Upper lobe of right lung (tissue), 1 donor: ENCODE results near the gene GRM1. TPM values are rescaled to one million over a fixed set of nuclear protein-coding genes. Genes with fewer than 3 reads are reported as not detected.

Experiments
- ATAC-seq: fragments of 200-7000 bp; cut with Tn5 transposase; one replicate; pipeline ENCODE4 v1.9.1; 2020; ENCODE audit warnings: mild to moderate bottlenecking, moderate library complexity
- DNase-seq: peaks from one replicate; pipeline ENCODE4 v3.0.0-alpha.2; 2020
- H3K27ac ChIP-seq: fragments of 200-600 bp; one replicate; pipeline ENCODE4 v1.8.0; 2022
- H3K27me3 ChIP-seq: fragments of 200-600 bp; one replicate; pipeline ENCODE4 v1.8.0; 2022; ENCODE audit warnings: mild to moderate bottlenecking
- H3K36me3 ChIP-seq: fragments of 200-600 bp; one replicate; pipeline ENCODE4 v1.8.0; 2022
- H3K4me1 ChIP-seq: fragments of 200-600 bp; one replicate; pipeline ENCODE4 v1.8.0; 2022
- H3K4me3 ChIP-seq: fragments of 200-600 bp; one replicate; pipeline ENCODE4 v1.8.0; 2022; ENCODE audit warnings: mild to moderate bottlenecking
- H3K9me3 ChIP-seq: fragments of 200-600 bp; one replicate; pipeline ENCODE4 v1.8.0; 2022
- CTCF ChIP-seq: fragments of 200-600 bp; IDR thresholded peaks from one replicate; pipeline ENCODE4 v1.8.0; 2022; ENCODE audit warnings: antibody characterized with exemption
- intact Hi-C: fragments of 100-400 bp; cut with DNase I; formaldehyde crosslinking; loops from one replicate; pipeline ENCODE4 v1.11.0; 2022
- total RNA-seq: library from RNA; stranded (reverse); fragmentation: NEBNext Ultra II Directional; extraction: Animal tissue kit (Norgen Biotek cat#: 25700); gene quantifications from one replicate; pipeline ENCODE4 v1.2.1, GENCODE V29; 2021
- donor health status: DM: no; HTN: yes; CAD: no; lungs with severe emphysema.

The GRM1 gene
- total RNA-seq, 1 donor from 2014 or later = 0.09 TPM

DNA sequence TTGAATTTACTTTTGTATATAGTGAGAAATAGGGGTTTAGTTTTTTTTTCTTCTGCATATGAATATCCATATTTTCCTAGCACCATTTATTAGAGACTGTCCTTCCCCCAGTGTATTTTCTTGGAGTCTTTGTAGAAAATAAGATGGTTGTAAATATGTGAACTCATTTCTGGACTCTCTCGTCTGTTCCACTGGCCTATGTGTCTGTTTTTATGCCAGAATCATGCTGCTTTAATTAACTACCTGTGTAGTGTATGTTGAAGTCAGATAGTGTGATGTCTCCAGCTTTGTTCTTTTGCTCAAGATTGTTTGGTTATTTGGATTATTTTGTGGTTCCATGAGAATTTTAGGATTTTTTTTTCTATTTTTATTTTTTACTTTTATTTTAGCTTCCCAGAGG is 338.2 kb downstream of the GRM1 start:
- ATAC-seq (no peak), DNase-seq (no peak)
- no peak for TF ChIP-seq CTCF
- H3K4me3 ChIP-seq = no peak overlapping the region
- H3K4me1 ChIP-seq = no peaks in the 10 kb centered on the region
- no peak overlapping the region for H3K27ac ChIP-seq
- intact Hi-C loops = no loop called here
- H3K27me3 ChIP-seq = no peaks in the 10 kb centered on the region
- no peaks in the 10 kb centered on the region for H3K36me3 ChIP-seq
- H3K9me3 ChIP-seq = no peaks in the 10 kb centered on the region

- Histone ChIP-seq H3K9me3 (no peaks in the 10 kb centered on the region), H3K4me3 (no peak overlapping the region), H3K4me1 (no peaks in the 10 kb centered on the region), H3K27me3 (no peaks in the 10 kb centered on the region), H3K36me3 (no peaks in the 10 kb centered on the region), H3K27ac (no peak overlapping the region)
- intact Hi-C loops = no loop called here
- TF ChIP-seq CTCF = no peak
- ATAC-seq = no peak
- DNase-seq = no peak
Measured at GRCh38 chr6:146369866-146370265, 341.0 kb downstream of the GRM1 start.

DNA sequence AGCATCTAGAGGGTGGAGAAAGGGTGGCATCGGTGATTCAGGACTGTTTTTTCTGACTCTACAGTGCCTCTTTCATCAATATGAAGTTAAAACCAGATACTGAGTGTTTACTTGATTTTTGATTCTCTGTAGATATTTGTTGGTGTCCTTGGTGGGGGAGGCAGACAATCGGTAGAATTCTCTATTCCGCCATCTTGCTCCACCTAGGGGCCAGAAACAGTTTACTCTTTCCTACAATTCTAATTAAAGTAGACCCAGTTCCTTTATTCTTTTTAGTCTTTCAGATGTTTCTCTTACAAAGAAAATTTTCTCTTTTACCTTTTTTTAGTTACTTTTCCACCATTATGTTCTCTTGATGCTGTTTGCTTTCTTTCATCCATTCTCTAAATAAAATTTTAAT is 352.6 kb downstream of the GRM1 start:
- Histone ChIP-seq H3K4me3 (no peak overlapping the region), H3K9me3 (no peaks in the 10 kb centered on the region), H3K27ac (no peak overlapping the region), H3K36me3 (no peaks in the 10 kb centered on the region), H3K4me1 (no peaks in the 10 kb centered on the region), H3K27me3 (no peaks in the 10 kb centered on the region)
- intact Hi-C loops = no loop called here
- DNase-seq (no peak), ATAC-seq (no peak)
- TF ChIP-seq CTCF = no peak

DNA sequence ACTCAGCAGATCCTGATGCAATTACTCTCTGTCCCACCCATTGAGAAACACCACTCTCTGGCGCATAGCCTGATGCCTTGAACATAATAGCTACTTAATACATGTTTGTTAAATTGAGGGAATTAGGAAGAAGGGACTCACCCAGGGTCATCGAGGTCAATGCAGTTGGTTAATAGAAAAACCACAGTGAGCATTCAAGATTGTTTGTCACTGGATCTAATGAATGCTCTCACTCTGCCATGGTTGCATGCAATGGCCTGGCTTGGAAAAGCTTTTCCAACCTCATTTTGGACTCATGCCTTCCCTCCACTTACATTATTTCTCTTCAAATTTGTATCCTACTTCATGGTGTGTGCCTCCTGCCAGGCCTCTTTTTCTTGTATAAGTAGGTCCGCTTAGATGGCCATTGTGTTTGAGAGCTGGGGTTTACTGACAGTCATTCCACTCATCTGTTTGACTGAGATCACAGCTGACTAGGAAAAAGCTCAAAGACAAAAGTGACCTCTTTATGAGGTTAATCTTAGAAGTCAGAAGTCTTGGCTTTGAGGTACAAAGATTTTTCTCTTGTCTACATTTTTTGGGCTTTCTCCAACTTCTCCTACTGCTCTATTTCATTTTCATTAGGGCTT is 360.0 kb downstream of the GRM1 start:
- ATAC-seq (no peak), DNase-seq (no peak)
- H3K36me3 ChIP-seq = no peaks in the 10 kb centered on the region
- intact Hi-C loops = no loop called here
- H3K4me1 ChIP-seq = no peaks in the 10 kb centered on the region
- no peaks in the 10 kb centered on the region for H3K9me3 ChIP-seq
- TF ChIP-seq CTCF = no peak
- H3K4me3 ChIP-seq = no peak overlapping the region
- H3K27me3 ChIP-seq = no peaks in the 10 kb centered on the region
- H3K27ac ChIP-seq = no peak overlapping the region

- no peak for DNase-seq
- ATAC-seq = no peak
- no peaks in the 10 kb centered on the region for H3K36me3 ChIP-seq
- H3K9me3 ChIP-seq = no peaks in the 10 kb centered on the region
- no peaks in the 10 kb centered on the region for H3K4me1 ChIP-seq
- intact Hi-C loops = no loop called here
- no peak overlapping the region for H3K4me3 ChIP-seq
- H3K27me3 ChIP-seq = no peaks in the 10 kb centered on the region
- H3K27ac ChIP-seq = no peak overlapping the region
- no peak for TF ChIP-seq CTCF
Measured at GRCh38 chr6:146389740-146390139, 360.9 kb downstream of the GRM1 start.

DNA sequence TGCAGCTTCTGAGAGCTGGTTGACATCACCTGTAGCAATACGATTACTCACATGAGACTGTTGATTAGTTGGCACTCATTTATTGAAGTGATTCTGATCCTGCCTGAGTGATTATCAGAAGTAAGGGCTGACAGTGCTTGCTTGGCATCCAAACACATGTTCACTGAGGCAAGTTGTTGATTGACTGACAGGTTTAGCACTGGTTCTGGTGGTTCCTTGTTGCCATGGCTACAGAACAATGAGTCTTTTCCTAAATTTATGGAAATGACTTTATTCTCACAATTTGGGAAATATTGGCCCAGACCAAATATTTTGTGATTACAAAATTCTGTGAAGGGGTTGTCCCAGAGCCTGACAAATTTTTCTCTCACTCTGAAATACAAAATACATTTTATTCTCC is 368.8 kb downstream of the GRM1 start:
- Histone ChIP-seq H3K4me3 (no peak overlapping the region), H3K27me3 (no peaks in the 10 kb centered on the region), H3K4me1 (no peaks in the 10 kb centered on the region), H3K27ac (no peak overlapping the region), H3K9me3 (no peaks in the 10 kb centered on the region), H3K36me3 (no peaks in the 10 kb centered on the region)
- no peak for TF ChIP-seq CTCF
- ATAC-seq = no peak
- no peak for DNase-seq
- intact Hi-C loops = no loop called here
